ENCODE results near the gene ZNF664. TPM values are rescaled to one million over a fixed set of nuclear protein-coding genes. Genes with fewer than 3 reads are reported as not detected.

The ZNF664 gene
- total and polyA plus RNA-seq, 9 of the 15 experiments (the other 6 are each of a cell fraction or from before 2014, with no cell fraction given): 3.3 to 101 (median 63.6) TPM

DNA sequence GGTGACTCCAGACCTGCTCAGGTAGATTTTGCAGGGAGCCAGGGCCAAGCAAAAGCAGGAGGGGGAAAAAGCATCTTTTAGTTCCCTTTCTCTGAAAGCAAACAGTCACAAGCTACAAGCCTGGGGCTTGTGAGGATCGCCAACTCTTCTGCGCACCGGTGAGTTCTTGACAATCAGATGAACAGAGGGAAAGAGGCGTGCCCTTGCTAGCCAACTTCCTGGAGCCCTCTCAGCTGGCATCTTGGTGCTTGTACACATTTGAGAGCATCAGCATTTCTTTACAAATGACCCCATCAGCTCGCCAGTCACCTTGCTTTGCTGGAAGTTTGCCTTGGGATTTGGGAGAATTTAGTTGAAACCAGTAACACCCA lies 55.5 kb downstream of the ZNF664 start:
- in situ Hi-C loops (cut with MboI) (no loop called here), intact Hi-C loops (cut with micrococcal nuclease) (no loop called here)
- Histone ChIP-seq H3K79me2 (ENCODE audit: control insufficient read depth, insufficient read depth, low read length) (no peaks in the 10 kb centered on the region), H3K4me2 (ENCODE audit: insufficient read depth, low read length) (no peak overlapping the region), H2AFZ (ENCODE audit: low read depth, low read length) (no peak overlapping the region), H4K20me1 (replicated peaks; ENCODE audit: control insufficient read depth, insufficient read depth, low read length) (no peaks in the 10 kb centered on the region), H3K4me3 (no peak overlapping the region), H3K9me1 (ENCODE audit: control insufficient read depth, insufficient read depth, low read length) (no peaks in the 10 kb centered on the region), H3K4me1 (replicated peaks in 1 of 2; ENCODE audit: control insufficient read depth in 2 of 2, insufficient read depth in 2 of 2, low read length in 2 of 2) (peaks cover 25 to 29% of the 10 kb centered on the region in 2 experiments), H3K27ac (ENCODE audit: extremely low read depth, low read depth, low read length) (no peak overlapping the region), H3K27me3 (ENCODE audit: control insufficient read depth in 2 of 2, insufficient read depth in 2 of 2, low read length in 2 of 2) (peaks cover 2 to 7% of the 10 kb centered on the region in 2 experiments; a peak in 2 of 5 replicates), H3K36me3 (ENCODE audit: control insufficient read depth, insufficient read depth, low read length) (no peaks in the 10 kb centered on the region), H3K9me3 (replicated peaks; ENCODE audit: control insufficient read depth, insufficient read depth, low read depth, low read length) (no peaks in the 10 kb centered on the region; the same call in 1 of the 2 replicates), H3K9ac (ENCODE audit: insufficient read depth in 1 of 2, low read depth in 2 of 2, low read length in 2 of 2) (peak overlapping the region in 1 of 2 experiments; percentile 46; a peak in 1 of 4 replicates)
- no TSS peak for BruUV-seq (replicated peaks)
- 7% methylated on average over 5 of the region's 5 CpGs for WGBS (ENCODE audit: insufficient coverage, low coverage, missing lambda C conversion rate)
- POLR2A ChIA-PET: interaction anchor here (0.8 kb wide), 1 partner anchor 327 kb away, joined by 3 read pairs; no protein-coding TSS in a partner anchor
- no peak for FAIRE-seq
- CTCF ChIA-PET (ENCODE audit: low intra/inter-chr PET ratio): no interaction called here
- DNase-seq (ENCODE audit: extremely low read depth in 1 of 4, low spot score in 3 of 4): no peak
- ATAC-seq: no peak
- TF ChIP-seq SMC3 (conservative IDR thresholded peaks at IDR 0.05; ENCODE audit: insufficient read depth, low read depth, low read length) (no peak), RAD21 (CRISPR knock-in tag; conservative IDR thresholded peaks at IDR 0.05 in 1 of 2, IDR thresholded peaks at IDR 0.05 in 1 of 2) (no peak), ADNP (tag; IDR thresholded peaks at IDR 0.05) (no peak), PHF20 (IDR thresholded peaks at IDR 0.05; ENCODE audit: partially characterized antibody) (no peak), BCL6 (CRISPR knock-in tag; IDR thresholded peaks at IDR 0.05) (no peak), CC2D1A (IDR thresholded peaks at IDR 0.05) (no peak), NR3C1 (CRISPR knock-in tag; IDR thresholded peaks at IDR 0.05) (no peak), FOXP1 (CRISPR knock-in tag; IDR thresholded peaks at IDR 0.05) (no peak), RB1 (IDR thresholded peaks at IDR 0.05; ENCODE audit: low read depth) (no peak), ZBTB7A (IDR thresholded peaks at IDR 0.05; ENCODE audit: borderline replicate concordance, control insufficient read depth, low read depth, low read length) (no peak), KAT7 (CRISPR knock-in tag; IDR thresholded peaks at IDR 0.05; ENCODE audit: borderline replicate concordance) (no peak), BRF1 (IDR thresholded peaks at IDR 0.05; ENCODE audit: borderline replicate concordance, extremely low read depth, insufficient read length) (no peak), ZNF507 (tag; conservative IDR thresholded peaks at IDR 0.05) (no peak), WHSC1 (IDR thresholded peaks at IDR 0.05; ENCODE audit: low read length) (no peak)
- TF ChIP-seq, protein P1, sequence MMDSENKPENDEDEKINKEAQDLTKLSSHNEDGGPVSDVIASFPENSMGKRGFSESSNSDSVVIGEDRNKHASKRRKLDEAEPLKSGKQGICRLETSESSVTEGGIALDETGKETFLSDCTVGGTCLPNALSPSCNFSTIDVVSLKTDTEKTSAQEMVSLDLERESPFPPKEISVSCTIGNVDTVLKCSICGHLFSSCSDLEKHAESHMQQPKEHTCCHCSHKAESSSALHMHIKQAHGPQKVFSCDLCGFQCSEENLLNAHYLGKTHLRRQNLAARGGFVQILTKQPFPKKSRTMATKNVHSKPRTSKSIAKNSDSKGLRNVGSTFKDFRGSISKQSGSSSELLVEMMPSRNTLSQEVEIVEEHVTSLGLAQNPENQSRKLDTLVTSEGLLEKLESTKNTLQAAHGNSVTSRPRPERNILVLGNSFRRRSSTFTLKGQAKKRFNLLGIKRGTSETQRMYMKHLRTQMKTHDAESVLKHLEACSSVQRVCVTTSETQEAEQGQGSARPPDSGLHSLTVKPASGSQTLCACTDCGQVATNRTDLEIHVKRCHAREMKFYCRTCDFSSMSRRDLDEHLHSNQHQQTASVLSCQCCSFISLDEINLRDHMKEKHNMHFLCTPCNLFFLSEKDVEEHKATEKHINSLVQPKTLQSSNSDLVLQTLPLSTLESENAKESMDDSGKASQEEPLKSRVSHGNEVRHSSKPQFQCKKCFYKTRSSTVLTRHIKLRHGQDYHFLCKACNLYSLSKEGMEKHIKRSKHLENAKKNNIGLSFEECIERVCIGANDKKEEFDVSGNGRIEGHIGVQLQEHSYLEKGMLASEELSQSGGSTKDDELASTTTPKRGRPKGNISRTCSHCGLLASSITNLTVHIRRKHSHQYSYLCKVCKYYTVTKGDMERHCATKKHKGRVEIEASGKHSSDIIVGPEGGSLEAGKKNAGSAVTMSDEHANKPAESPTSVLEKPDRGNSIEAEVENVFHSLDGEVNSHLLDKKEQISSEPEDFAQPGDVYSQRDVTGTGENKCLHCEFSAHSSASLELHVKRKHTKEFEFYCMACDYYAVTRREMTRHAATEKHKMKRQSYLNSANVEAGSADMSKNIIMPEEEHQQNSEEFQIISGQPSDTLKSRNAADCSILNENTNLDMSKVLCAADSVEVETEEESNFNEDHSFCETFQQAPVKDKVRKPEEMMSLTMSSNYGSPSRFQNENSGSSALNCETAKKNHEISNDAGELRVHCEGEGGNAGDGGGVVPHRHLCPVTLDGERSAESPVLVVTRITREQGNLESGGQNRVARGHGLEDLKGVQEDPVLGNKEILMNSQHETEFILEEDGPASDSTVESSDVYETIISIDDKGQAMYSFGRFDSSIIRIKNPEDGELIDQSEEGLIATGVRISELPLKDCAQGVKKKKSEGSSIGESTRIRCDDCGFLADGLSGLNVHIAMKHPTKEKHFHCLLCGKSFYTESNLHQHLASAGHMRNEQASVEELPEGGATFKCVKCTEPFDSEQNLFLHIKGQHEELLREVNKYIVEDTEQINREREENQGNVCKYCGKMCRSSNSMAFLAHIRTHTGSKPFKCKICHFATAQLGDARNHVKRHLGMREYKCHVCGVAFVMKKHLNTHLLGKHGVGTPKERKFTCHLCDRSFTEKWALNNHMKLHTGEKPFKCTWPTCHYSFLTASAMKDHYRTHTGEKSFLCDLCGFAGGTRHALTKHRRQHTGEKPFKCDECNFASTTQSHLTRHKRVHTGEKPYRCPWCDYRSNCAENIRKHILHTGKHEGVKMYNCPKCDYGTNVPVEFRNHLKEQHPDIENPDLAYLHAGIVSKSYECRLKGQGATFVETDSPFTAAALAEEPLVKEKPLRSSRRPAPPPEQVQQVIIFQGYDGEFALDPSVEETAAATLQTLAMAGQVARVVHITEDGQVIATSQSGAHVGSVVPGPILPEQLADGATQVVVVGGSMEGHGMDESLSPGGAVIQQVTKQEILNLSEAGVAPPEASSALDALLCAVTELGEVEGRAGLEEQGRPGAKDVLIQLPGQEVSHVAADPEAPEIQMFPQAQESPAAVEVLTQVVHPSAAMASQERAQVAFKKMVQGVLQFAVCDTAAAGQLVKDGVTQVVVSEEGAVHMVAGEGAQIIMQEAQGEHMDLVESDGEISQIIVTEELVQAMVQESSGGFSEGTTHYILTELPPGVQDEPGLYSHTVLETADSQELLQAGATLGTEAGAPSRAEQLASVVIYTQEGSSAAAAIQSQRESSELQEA (IDR thresholded peaks at IDR 0.05; ENCODE audit: low read depth): no peak
- TF ChIP-seq, protein P2, sequence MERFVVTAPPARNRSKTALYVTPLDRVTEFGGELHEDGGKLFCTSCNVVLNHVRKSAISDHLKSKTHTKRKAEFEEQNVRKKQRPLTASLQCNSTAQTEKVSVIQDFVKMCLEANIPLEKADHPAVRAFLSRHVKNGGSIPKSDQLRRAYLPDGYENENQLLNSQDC (CRISPR knock-in tag; IDR thresholded peaks at IDR 0.05): no peak
